K562 (cell line): ENCODE results near the gene UNC80. TPM values are rescaled to one million over a fixed set of nuclear protein-coding genes. Genes with fewer than 3 reads are reported as not detected.

Source experiments
- BCL6 ChIP-seq: fragments of 250-450 bp; sonication (Bioruptor Pico); IDR thresholded peaks from 2 replicates; pipeline ENCODE4 v1.4.0; 2020
- CREM ChIP-seq: IDR thresholded peaks from 2 replicates; pipeline ENCODE4 v1.6.1; 2014; ENCODE audit warnings: antibody characterized with exemption, low read depth
- GATAD2B ChIP-seq: fragments of 450-650 bp; IDR thresholded peaks from 2 replicates; pipeline ENCODE4 v1.6.1; 2017; ENCODE audit warnings: mild to moderate bottlenecking, borderline replicate concordance
- HINFP ChIP-seq: fragments of 450-650 bp; conservative IDR thresholded peaks from 2 replicates; pipeline ENCODE4 v1.6.1; 2016; ENCODE audit warnings: missing genetic modification characterization, low read depth, mild to moderate bottlenecking, control low read depth, missing compliant biosample characterization
- MAFK ChIP-seq: IDR thresholded peaks from 2 replicates; pipeline ENCODE4 v1.6.1; 2011; ENCODE audit warnings: low read length, improper control_type of control experiment
- MGA ChIP-seq: fragments of 450-650 bp; IDR thresholded peaks from 2 replicates; pipeline ENCODE4 v1.6.1; 2016; ENCODE audit warnings: mild to moderate bottlenecking, moderate library complexity
- PREB ChIP-seq: sonication (generic); formaldehyde crosslinking; IDR thresholded peaks from 2 replicates; pipeline ENCODE4 v1.8.1; 2023; ENCODE audit warnings: mild to moderate bottlenecking, missing genetic modification reagents
- ZNF280A ChIP-seq: fragments of 450-650 bp; IDR thresholded peaks from 2 replicates; pipeline ENCODE4 v1.6.1; 2018; ENCODE audit warnings: mild to moderate bottlenecking, low read depth; ENCODE audit not compliant: partially characterized antibody
- ZNF764 ChIP-seq: fragments of 250-450 bp; sonication (Bioruptor Pico); IDR thresholded peaks from 2 replicates; pipeline ENCODE4 v1.4.0; 2020; ENCODE audit warnings: low read depth, mild to moderate bottlenecking, moderate library complexity
- polyA plus RNA-seq, 8 experiments: library from polyadenylated mRNA; depleted of rRNA in 4 of 8; stranded (reverse) in 5 of 8; unstranded in 3 of 8; fragments of >200 nt; fragmentation: Nextera tagmentation in 2 of 8; fragmentation: Illumina TruSeq in 1 of 8; extraction: Ambion mirVana in 2 of 8; extraction: Trizol in 1 of 8; gene quantifications; 2 replicates each; pipeline versions ENCODE4 v1.2.1 to v1.2.3, GENCODE V29; 2011 to 2014; ENCODE audit warnings: inconsistent platforms in 1 of 8, missing spikeins in 1 of 8
- total RNA-seq, 7 experiments: library from RNA; depleted of rRNA in 6 of 7; stranded (reverse); fragments of >200 nt in 6 of 7; fragmentation: Illumina TruSeq in 2 of 7; extraction: Trizol in 2 of 7; gene quantifications; 2 replicates each; pipeline versions ENCODE4 v1.2.1 to v1.2.3, GENCODE V29; 2011 to 2021; ENCODE audit warnings: low replicate concordance in 1 of 7

UNC80 gene
- total and polyA plus RNA-seq, 9 of the 15 experiments (the other 6 are each of a cell fraction or from before 2014, with no cell fraction given), result under 0.01 to 0.04 (median 0.01) TPM; not detected in 5

- no peak for TF ChIP-seq GATAD2B
- no peak for TF ChIP-seq ZNF280A
- TF ChIP-seq HINFP (tag), result no peak
- TF ChIP-seq ZNF764 (CRISPR knock-in tag), result no peak
- no peak for TF ChIP-seq BCL6 (CRISPR knock-in tag)
- TF ChIP-seq MAFK, result no peak
- TF ChIP-seq CREM, result peak; percentile 46
- no peak for TF ChIP-seq MGA
- TF ChIP-seq PREB (CRISPR knock-in tag), result no peak
These were observed 230.8 kb downstream of the UNC80 start, which contains the start of gene RPE (continued) for GRCh38 chr2:210002158-210003157.
